Skeletal muscle cell (primary cell): ENCODE results near the gene PABPC1L.
"Not testable (repeated sequence)": the region's sequence is repeated elsewhere in the genome, so short reads cannot be mapped to it uniquely, and the experiment has no call there.

Experiments
- DNase-seq: peaks from one replicate; pipeline ENCODE4 v3.0.0-alpha.2; 2010; ENCODE audit warnings: low read depth
- H3K4me3 ChIP-seq: 2 replicates; pipeline ENCODE4 v1.5.1; 2011; ENCODE audit warnings: low read depth, mild to moderate bottlenecking, control low read depth, low read length, moderate library complexity

Gene PABPC1L

DNA sequence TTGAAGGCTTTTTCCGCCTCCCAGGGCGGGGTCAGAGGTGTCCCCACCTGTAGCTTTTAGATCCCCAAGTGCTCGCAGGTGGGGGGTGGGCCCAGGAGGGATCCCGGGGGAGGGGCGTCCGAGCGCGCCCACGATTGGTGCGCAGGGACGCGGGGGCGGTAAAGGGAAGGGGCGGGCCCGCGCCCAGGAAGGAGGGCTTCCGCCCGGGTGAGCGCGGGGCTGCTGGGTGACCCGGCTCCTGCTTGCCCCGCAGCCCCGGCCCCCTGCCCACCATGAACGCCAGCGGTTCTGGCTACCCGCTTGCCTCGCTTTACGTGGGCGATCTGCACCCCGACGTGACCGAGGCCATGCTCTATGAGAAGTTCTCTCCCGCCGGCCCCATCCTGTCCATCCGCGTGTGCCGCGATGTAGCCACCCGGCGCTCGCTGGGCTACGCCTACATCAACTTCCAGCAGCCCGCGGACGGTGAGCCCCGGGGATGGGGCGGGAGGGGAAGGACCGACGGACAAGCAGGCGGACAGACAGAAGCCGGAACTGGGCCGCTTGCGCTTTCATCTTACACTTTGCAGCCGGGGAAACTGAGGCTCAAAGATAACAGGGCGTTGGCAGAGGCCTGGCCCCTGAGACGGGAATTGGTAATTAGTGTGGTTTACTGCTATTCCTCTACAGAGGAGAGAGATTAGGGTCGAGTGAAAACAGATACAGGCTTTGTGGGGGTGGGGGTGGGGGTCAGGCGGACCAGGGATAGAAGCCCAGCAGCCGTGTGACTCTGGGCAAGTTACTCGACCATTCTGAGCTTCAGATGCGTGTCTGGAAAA lies at the start of gene PABPC1L:
Gene PABPC1L (plus strand): TSS at position 189 of the 818 bp plus-strand sequence. CDS start 84 bp downstream, at position 273.
- peak; percentile 25 for DNase-seq
- peak within 1 kb of the TSS; percentile 79 for H3K4me3 ChIP-seq

DNA sequence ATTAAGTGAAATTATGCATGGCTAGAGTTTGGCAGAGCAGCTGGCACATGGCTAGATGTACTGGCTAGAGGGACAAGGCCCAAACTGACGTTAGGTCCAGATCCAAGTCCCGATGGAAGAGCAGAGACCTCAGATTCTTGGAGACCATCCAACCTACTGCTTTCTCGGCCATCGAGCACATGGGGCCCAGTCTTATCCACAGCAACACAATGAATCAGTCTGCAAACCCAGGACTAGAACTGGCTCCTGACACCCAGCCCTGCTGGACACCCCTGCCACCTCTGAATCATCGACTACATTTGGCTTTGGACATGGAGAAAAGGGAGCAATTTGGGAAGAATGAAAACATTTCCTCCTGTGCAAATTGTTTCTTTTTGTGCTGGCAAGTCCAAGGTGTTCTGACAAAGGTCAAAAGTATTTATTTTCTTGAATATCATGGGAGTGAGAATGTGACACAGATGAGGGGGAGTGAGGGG lies 48.3 kb upstream of the PABPC1L start:
- no peak overlapping the region for H3K4me3 ChIP-seq
- no peak for DNase-seq

DNA sequence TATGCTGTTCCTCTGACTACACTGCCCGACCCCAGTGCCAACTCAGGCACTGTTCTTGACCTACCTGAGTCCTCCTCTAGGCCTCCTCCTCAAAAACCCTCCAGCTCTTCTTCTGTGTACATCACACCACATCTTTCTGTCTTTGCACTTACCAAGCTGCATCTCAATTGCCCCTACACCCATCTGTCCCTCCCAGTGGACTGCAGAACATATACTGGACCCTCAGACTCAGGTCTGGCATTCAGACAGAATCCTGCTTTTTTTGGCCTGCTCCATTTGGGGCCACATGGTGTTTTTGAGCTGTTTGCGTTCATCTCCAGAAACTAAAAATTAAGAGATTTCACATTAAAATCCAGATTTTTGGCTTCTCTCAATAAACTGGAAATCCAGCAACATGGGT lies 47.6 kb upstream of the PABPC1L start:
- DNase-seq = no peak
- no peak overlapping the region for H3K4me3 ChIP-seq

DNA sequence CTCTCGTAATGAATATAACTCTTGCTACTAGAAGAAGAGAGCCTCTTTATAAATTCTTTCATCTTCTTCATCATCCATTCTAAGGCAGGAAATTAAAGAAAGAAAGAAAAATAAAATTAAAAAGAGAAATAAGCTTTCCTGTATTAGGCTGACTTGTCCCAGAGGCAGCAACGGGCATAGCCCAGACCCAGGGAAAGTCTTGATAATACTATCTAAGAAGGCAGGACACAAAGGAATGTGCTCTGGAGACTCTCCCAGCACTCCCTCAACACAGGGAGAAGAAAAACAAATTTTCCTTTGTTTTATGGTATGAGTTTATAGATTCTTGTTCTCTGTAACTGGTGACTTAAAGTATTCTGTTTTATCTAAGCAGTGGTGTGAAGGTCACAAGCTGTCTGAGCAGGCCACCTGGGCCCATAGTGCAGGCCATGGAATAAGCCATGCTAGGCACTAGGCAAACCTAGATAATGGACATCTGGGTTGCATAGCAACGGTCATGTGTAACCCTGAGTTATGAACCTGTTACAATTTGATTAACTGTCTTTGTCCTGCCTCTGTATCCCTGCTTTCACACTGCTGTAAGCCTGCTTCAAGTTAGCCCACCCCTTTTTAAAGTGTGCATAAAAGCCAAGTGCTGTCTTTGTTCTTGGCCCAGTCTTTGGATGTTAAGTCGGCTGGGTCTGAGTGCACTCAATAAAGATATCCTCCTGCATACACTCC lies 46.3 kb upstream of the PABPC1L start:
- DNase-seq, H3K4me3 ChIP-seq: not testable (repeated sequence)

DNA sequence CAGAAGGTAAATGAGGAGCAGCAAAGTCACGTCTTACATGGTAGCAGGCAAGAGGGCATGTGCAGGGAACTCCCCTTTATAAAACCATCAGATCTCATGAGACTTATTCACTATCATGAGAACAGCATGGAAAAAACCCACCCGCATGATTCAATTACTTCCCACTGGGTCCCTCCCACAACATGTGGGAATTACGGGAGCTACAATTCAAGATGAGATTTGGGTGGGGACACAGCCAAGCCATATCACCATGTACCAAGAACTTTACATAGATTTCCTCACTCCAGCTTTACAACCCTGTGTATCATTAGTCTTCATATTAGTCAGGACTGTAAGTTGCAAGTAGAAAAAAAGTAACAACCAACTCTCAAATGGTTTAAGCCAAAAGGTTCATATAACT lies 45.4 kb upstream of the PABPC1L start:
- not testable (repeated sequence) for DNase-seq, H3K4me3 ChIP-seq

DNA sequence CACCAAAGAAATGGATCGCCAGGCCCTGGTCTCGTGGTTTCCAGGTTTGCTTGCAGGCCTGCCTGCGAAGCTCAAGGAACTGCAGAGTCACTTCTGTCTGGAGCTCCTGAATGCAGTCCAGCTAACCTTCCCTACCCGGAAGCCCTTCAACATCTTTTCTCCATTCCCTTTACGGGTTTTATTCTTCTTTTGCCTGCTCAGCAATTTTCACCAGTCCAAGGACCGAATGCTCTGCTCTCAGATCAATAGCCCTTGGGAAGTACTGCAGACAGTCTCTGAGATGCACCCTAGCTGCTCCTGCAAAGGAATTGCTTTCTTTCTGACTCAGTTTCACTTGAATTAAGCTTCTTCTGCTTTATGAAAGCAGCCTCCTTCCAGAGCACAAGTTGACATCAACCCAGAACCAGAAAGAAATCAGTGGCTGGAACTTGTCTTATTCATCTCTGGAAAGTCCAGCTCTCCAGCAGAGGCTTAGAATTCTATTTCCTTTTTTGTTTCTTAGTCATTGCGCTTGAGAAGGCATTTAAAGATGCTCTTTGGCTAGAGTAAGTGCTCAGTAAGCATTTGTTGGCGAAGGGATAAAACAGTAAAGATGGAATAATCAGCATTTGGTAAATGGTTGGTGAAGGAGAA lies 43.0 kb upstream of the PABPC1L start:
- no peak overlapping the region for H3K4me3 ChIP-seq
- no peak for DNase-seq

DNA sequence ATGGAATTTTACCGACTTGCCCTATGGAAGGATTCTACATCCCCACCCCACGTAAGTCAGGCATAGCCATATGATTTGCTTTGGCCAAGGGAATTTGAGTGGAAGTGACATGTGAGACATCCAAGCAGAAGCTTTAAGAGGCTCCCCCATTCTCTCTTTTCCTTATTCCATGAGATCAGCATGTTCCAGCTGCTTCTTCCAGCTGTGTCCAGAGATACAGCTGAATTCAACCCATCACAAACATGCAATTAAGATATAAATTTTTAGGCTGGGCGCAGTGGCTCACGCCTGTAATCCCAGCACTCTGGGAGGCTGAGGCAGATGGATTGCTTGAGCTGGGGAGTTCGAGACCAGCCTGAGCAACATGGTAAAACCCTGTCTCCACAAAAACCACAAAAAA lies 40.4 kb upstream of the PABPC1L start:
- no peak overlapping the region for H3K4me3 ChIP-seq
- no peak for DNase-seq

DNA sequence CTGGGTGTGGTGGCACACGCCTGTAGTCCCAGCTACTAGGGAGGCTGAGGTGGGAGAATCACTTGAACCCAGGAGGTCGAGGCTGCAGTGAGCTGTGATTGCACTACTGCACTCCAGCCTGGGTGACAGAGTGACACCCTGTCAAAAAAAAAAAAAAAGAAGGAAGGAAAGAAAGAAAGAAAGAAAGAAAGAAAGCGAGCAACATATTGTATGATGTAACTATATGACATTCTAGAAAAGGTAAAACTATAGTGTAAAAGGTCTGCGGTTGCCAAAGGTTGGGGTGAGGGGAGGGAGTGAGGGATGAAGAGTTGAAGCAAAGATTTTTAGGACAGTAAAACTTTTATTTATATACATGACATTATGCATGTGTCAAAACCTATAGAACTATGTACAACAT lies 27.5 kb upstream of the PABPC1L start:
- not testable (repeated sequence) for H3K4me3 ChIP-seq, DNase-seq

DNA sequence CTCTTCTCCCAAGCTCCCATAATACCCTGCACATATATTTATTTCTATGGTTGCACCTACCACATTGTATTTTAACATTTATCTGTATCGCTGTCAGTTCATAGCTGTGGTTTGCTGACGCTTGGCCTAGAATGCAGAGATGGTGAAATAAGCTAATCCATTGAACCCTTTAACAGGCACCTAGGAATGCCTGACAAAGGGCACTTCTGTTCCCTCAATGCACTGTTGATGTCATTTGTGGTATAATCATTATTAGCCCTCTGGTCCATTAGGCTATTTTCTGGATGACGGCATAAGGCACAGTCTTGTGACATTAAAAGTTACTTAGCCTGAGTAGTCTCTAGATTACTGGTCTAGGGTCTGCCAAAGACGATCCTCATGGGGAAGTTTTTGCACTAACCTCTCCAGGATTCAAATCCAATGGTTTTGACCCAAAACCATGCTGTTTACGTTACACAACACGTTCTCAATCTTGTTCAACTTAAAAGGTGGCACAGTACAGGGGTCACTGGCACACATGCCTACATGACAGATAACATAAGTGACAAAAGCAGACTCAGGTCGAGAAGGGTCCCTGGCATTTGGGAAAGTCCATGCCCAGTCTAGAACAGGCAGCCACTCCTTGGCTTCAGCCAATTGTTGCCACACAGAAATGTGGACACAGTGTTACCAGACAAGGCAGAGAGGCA lies 26.5 kb upstream of the PABPC1L start:
- DNase-seq = no peak
- no peak overlapping the region for H3K4me3 ChIP-seq

DNA sequence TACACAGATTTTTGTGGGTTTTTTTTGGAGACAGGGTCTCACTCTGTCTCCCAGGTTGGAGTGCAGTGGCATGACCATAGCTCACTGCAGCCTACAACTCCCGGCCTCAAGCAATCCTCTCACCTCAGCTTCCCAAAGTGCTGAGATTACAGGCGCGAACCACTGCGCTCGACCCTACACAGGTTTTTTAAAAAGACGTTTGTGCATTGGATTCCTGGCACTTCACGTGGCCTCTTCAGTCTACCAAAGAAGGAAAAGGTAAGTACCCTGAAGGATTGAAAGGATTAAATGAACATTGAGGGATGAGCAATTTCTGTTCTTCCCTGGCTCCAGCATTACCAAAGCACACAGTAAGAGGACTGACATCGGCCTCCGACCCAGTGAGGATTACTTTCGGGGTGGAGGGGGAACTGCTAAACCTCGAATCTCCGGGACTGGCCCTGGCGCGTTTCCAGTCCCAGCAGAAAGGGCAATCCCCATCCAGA lies 24.9 kb upstream of the PABPC1L start:
- H3K4me3 ChIP-seq = peak overlapping the region; percentile 99
- no peak for DNase-seq

DNA sequence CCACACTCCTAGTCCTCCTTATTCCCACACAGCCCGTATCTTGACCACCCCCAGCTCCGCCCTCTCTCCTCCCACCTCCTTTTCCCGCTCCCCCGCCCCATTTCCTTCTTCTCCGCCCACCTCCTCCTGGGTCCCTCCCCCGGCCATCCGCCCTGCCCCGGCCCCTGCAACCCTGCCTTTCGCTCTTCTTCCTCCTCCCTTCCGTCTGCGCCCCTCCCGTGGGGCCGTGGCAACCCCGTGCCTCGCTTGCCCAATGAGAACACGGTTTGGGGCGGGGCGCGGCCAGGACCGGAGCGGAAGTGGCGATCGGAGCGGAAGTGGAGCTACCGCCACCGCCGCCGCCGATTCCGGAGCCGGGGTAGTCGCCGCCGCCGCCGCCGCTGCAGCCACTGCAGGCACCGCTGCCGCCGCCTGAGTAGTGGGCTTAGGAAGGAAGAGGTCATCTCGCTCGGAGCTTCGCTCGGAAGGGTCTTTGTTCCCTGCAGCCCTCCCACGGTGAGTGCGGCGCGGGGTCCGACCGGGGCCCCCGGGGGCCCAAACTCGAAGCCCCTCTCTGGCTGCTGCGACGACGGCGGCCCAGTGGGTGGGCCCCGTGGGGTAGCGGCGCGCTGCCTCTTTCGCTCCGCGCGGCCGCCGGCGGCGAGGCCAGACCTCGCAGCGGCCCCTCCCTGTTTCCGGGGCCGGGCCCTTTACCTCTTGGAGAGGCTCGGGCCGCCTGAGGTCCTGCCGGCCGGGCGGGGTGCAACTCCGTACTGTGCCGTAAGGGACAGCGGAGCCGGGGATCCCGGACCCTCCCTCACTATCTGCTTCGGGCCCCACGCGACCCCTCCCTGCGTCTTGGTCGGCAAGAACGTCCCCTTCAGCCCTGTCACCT lies 24.2 kb upstream of the PABPC1L start, which contains the start of gene YWHAB:
Gene YWHAB (plus strand): TSS at position 314 of the 874 bp plus-strand sequence. CDS start 15,829 bp downstream, outside the sequence.
- DNase-seq = peak; percentile 91
- peak within 1 kb of the TSS; percentile 99 for H3K4me3 ChIP-seq

DNA sequence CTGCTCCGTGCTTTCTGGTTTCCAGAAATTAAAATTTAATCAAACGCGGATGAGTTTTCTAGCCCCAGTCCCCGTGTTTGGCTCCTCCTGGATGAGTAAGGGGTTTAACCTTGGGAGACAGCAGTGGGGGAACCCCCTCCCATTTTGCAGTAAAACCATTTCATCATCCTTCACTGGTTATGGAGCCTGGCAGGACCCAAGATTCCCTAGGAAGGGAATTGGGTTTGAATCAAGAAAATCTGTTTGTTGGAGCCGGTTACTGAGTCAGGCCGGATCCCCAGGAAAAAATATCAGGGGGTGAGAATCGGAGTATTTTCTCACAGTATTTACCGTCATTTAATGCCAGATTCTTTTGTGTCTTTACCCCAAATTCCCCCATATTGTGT lies 23.6 kb upstream of the PABPC1L start:
- H3K4me3 ChIP-seq = peak overlapping the region; percentile 99
- DNase-seq = no peak

DNA sequence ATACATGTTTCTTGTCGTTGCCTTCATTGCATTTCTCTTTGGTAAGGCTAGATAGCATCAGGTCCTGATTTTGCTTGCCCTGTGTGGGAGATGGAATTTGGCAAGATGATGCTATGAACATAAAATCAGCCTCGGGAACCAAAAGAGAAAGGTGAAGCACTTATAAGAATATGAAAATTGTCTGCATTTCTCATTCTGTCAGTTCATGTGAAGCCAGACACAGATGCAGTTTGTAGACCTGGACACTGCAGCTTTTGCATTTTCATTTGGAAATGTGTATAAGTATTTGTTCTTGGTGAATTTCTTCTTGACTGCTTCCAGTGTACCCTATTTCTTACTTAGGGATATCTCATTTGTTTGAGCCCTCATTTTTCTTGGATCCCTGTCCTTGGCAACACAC lies 23.0 kb upstream of the PABPC1L start:
- H3K4me3 ChIP-seq = peak overlapping the region; percentile 99
- DNase-seq = no peak

DNA sequence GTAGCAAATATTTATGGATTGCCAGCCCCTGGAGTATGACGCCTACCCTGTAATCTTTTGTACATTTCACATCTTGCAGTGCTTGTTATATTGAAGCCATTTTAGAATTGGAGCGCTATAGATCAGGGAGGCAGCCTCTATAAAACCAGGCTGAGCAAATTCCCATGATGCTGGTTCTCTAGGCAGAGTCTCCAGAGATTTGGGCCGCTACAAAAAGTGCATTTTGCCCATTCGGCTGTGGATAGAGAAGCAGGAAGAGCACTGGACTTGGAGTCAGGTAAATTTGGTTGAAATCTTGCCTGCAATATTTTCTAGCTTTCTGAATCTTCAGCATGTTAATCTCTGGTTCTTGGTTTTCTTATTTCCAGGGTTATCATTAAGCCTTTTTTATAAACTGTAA lies 22.4 kb upstream of the PABPC1L start:
- DNase-seq = no peak
- peak overlapping the region; percentile 99 for H3K4me3 ChIP-seq

DNA sequence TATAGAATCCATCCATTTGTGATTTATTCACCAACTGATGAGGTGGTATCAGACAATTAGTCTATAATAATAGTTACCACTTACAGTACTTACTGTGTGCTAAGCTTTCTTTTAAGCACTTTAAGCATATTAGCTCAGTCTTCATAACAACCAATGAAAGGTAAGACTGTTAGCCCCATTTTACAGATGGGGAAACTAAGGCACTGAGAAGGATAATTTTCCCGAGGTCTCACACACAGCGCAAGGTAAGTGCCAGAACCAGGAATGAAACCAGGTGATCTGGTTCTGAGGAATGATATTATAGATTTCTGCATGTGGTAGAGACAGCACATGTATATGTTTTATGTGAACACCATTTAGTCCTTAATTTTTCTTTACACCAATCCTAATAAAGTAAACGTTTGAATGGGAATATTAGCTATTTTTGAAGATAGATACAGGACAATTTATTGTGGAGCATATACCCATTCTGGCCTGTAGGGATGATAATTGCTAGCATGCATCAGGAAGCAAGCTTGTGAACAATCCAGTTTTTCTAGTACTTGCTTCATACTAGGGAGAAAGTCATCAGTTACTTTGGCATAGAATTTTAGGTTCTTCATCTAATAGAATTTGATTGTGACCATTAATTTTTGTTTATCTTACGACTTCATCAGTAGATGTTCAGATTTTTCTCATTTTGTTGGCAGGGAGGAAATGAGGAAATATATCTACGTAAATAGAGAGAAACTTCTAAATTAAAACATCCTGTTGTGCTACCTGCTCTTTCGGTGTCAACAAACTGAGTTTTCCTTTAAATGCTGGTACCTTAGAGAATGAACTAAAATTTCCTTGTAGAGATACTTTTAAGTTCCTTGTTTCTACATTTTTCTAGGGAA lies 21.4 kb upstream of the PABPC1L start:
- H3K4me3 ChIP-seq = no peak overlapping the region
- DNase-seq = no peak

DNA sequence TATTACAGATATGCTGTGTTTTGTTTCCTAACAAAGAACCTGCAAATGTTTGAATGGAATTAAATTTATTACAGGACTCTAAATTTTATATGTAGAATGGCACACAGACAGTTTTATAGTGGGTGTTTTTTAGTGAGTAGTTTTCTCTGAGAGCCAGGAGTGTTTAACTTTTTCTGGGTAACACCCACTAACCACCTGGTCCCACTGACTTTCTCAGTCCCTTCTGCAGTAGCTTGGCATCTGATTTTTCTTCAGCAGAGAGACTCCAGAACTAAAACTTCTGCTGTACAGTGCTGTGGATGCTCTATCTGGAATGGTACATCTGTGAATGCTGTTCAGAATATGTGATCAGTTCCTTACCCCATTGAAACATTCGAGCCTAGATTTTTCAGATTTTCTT lies 18.0 kb upstream of the PABPC1L start:
- no peak overlapping the region for H3K4me3 ChIP-seq
- no peak for DNase-seq

DNA sequence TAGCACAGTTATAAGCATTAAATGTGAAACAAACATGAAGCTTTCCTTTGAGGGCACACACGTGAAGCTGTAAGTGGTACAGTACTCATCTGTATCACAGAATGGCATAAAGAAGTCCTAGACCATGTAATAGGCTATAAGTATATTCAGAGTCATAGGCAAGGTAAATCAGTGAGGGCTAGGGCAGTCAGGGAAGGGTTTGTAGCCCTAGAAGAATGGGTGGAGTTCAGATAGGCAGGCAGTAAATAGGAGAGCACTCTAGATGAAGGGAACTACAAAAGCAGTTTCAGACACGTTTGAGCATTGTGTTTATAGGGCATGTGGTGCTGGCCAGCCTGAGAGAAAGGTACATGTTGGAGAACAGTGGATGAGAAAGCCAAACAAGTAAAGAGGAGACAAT lies 14.9 kb upstream of the PABPC1L start:
- no peak overlapping the region for H3K4me3 ChIP-seq
- no peak for DNase-seq

DNA sequence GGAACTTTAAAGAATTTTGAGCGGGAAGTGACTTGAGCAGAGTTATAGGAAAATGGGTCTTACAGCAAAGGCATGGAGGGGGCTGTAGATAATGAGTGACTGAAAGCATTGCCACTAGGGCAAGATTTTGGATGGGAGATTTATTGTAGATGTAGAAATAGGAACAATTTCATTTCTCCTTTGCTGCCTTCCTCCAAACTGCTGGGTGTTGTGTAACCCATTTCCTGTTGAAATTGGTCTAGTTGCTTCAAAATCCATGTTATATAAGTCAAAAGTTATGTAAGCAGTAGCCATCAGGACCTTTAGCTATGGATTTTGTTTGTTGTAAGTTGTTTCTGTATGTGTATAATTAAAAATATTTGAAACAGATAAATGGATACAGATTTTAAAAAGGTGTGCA lies 13.3 kb upstream of the PABPC1L start:
- no peak overlapping the region for H3K4me3 ChIP-seq

More for the DNA sequence above, 13.3 kb upstream of the PABPC1L start:
- DNase-seq = no peak
